Transverse colon (tissue), 4 donors: ENCODE data around the gene APLN.

Experiments used
- EP300 ChIP-seq: sonication (generic); formaldehyde crosslinking; IDR thresholded peaks from one replicate; pipeline ENCODE4 v1.6.1; 2017; ENCODE audit warnings: antibody characterized with exemption, low read depth
- POLR2A ChIP-seq: fragments of 450-650 bp; IDR thresholded peaks from one replicate; pipeline ENCODE4 v1.6.1; 2016; ENCODE audit warnings: antibody characterized with exemption, mild to moderate bottlenecking, moderate library complexity
- POLR2AphosphoS5 ChIP-seq, 3 donors: sonication (generic); formaldehyde crosslinking; IDR thresholded peaks; one replicate each; pipeline ENCODE4 v1.6.1; 2016; ENCODE audit warnings: antibody characterized with exemption in 3 of 3
- TF ChIP-seq, protein P1 (sequence below), 5 experiments: fragments of 200-600 bp in 3 of 5; fragments of 450-650 bp in 2 of 5; sonication (generic) in 3 of 5; IDR thresholded peaks; 1 replicate in 2 of 5; 2 replicates in 3 of 5; pipeline ENCODE4 v1.5.1; 2016 to 2017; ENCODE audit warnings: antibody characterized with exemption in 5 of 5, inconsistent platforms in 3 of 5, mild to moderate bottlenecking in 2 of 5, moderate library complexity in 1 of 5

DNA sequence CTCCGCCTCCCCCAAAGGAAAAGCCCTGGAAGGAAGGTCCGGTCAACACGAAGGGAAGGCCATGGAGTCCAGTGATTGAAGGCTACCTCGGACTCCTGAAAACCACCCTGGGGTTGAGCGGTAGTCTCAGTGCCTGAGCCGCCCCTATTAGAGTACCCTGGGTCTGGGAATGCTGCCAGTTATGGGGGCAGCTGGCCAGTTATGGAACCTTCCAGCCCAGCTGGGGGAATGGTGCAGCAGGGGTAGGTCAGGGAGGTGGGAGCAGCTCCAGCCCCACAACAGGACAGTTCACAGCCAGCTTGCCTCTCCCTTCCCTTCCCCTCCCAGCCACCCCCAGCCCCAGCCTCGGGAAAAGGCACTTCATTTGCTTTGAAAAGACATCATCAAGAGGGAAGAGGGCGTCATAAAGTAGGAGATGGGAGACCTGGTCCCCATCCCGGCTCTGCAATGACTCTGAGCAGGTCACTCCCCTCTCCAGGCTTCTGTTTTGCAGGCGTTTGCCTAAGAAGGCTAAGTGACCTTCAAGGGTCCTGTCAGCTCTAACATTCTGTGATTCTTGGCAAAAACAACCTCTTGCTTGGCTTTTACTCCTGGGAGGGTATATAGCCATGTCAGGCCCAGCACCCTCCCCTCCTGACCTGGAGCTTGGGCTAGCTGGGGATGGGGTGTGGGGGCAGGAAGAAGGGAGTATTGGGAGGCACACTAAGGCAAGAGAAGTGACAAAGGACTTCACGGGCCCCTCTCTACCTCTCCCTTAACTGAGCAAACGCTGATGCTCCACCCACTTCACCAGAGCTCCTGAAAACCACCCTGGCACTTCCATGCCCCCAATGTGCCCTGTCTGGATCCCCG lies 8.0 kb downstream of the APLN start:
- TF ChIP-seq POLR2AphosphoS5 (IDR thresholded peaks at IDR 0.05) (no peak), EP300 (no peak), POLR2A (no peak)
- TF ChIP-seq, protein P1, sequence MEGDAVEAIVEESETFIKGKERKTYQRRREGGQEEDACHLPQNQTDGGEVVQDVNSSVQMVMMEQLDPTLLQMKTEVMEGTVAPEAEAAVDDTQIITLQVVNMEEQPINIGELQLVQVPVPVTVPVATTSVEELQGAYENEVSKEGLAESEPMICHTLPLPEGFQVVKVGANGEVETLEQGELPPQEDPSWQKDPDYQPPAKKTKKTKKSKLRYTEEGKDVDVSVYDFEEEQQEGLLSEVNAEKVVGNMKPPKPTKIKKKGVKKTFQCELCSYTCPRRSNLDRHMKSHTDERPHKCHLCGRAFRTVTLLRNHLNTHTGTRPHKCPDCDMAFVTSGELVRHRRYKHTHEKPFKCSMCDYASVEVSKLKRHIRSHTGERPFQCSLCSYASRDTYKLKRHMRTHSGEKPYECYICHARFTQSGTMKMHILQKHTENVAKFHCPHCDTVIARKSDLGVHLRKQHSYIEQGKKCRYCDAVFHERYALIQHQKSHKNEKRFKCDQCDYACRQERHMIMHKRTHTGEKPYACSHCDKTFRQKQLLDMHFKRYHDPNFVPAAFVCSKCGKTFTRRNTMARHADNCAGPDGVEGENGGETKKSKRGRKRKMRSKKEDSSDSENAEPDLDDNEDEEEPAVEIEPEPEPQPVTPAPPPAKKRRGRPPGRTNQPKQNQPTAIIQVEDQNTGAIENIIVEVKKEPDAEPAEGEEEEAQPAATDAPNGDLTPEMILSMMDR (IDR thresholded peaks at IDR 0.05), result no peak
